Measurements from ENCODE around the gene CLCNKB. TPM values are rescaled to one million over a fixed set of nuclear protein-coding genes. Genes with fewer than 3 reads are reported as not detected.

CLCNKB gene
- total and polyA plus RNA-seq, 3 donors from 2014 or later: 2.3 to 4.2 (median 3.7) TPM

GRCh38 chr1:16072616-16073484, 29.3 kb downstream of the CLCNKB start:
- H3K27ac ChIP-seq: no peak overlapping the region
- no peak for DNase-seq

GRCh38 chr1:16073490-16074119, 30.0 kb downstream of the CLCNKB start, which contains the start of gene FAM131C:
FAM131C (minus strand) TSS chr1:16073651; CDS start chr1:16073442, 209 bp downstream.
- intact Hi-C loops (cut with DNase I; ENCODE audit: low total_unique reads): no loop called here
- H3K27me3 ChIP-seq: no peaks in the 10 kb centered on the region
- H3K4me3 ChIP-seq: peak within 1 kb of the TSS in 1 of 2 donors; percentile 41
- H3K9me3 ChIP-seq: no peaks in the 10 kb centered on the region
- H3K4me1 ChIP-seq: peaks cover 10% of the 10 kb centered on the region
- H3K36me3 ChIP-seq (ENCODE audit: low read depth, missing control alignments): no peaks in the 10 kb centered on the region
- TF ChIP-seq CTCF (IDR thresholded peaks at IDR 0.05) (peak in 2 of 3 experiments; percentile 7 to 78), POLR2A (IDR thresholded peaks at IDR 0.05) (no peak)
- peak; percentile 26 for DNase-seq
- 8 to 13% methylated on average over 10 to 18 of the region's 54 CpGs for WGBS, 2 donors
- H3K27ac ChIP-seq: no peak within 1 kb of the TSS

More at GRCh38 chr1:16072616-16073484, 29.3 kb downstream of the CLCNKB start:
- H3K9me3 ChIP-seq: no peaks in the 10 kb centered on the region
- 4 to 22% methylated on average over 13 to 17 of the region's 49 CpGs for WGBS, 2 donors
- no peaks in the 10 kb centered on the region for H3K36me3 ChIP-seq (ENCODE audit: low read depth, missing control alignments)
- H3K4me3 ChIP-seq: peak overlapping the region in 1 of 2 donors; percentile 41
- no peaks in the 10 kb centered on the region for H3K27me3 ChIP-seq
- TF ChIP-seq CTCF (IDR thresholded peaks at IDR 0.05) (no peak), POLR2A (IDR thresholded peaks at IDR 0.05) (no peak)
- peaks cover 16% of the 10 kb centered on the region for H3K4me1 ChIP-seq
- intact Hi-C loops (cut with DNase I; ENCODE audit: low total_unique reads): no loop called here

- H3K27me3 ChIP-seq: no peaks in the 10 kb centered on the region
- no peak overlapping the region for H3K4me3 ChIP-seq
- no peaks in the 10 kb centered on the region for H3K36me3 ChIP-seq (ENCODE audit: low read depth, missing control alignments)
- peaks cover 13% of the 10 kb centered on the region for H3K4me1 ChIP-seq
- H3K9me3 ChIP-seq: no peaks in the 10 kb centered on the region
- H3K27ac ChIP-seq: no peak overlapping the region
- intact Hi-C loops (cut with DNase I; ENCODE audit: low total_unique reads): no loop called here
- WGBS, 2 donors: 66 to 71% methylated on average over 5 of the region's 5 CpGs
- TF ChIP-seq CTCF (IDR thresholded peaks at IDR 0.05) (no peak), POLR2A (IDR thresholded peaks at IDR 0.05) (no peak)
- DNase-seq: no peak
Measured at GRCh38 chr1:16074217-16074616, 30.6 kb downstream of the CLCNKB start.

GRCh38 chr1:16075337-16076030, 31.9 kb downstream of the CLCNKB start:
- Histone ChIP-seq H3K9me3 (no peaks in the 10 kb centered on the region), H3K27me3 (no peaks in the 10 kb centered on the region), H3K4me3 (no peak overlapping the region), H3K36me3 (ENCODE audit: low read depth, missing control alignments) (no peaks in the 10 kb centered on the region), H3K4me1 (peaks cover 16% of the 10 kb centered on the region), H3K27ac (no peak overlapping the region)
- intact Hi-C loops (cut with DNase I; ENCODE audit: low total_unique reads): no loop called here
- 58 to 75% methylated on average over 11 of the region's 11 CpGs for WGBS, 2 donors
- DNase-seq: peak; percentile 80
- no peak for TF ChIP-seq CTCF (IDR thresholded peaks at IDR 0.05)
- no peak for TF ChIP-seq POLR2A (IDR thresholded peaks at IDR 0.05)

All from testis (tissue), 3 donors.